Glutamatergic neuron (in vitro differentiated cells): ENCODE results near the gene CCDC92. TPM values are rescaled to one million over a fixed set of nuclear protein-coding genes. Genes with fewer than 3 reads are reported as not detected.

Source experiments
- DNase-seq: peaks from one replicate; pipeline ENCODE4 v3.0.0; 2022
- H3K27ac Mint-ChIP-seq: one replicate; pipeline ENCODE4 v1.8.0; 2020; ENCODE audit warnings: mild to moderate bottlenecking, mixed read lengths, inconsistent platforms; ENCODE audit not compliant: unreplicated experiment
- H3K27me3 Mint-ChIP-seq: one replicate; pipeline ENCODE4 v1.8.0; 2020; ENCODE audit warnings: mild to moderate bottlenecking, moderate library complexity, mixed read lengths, inconsistent platforms; ENCODE audit not compliant: unreplicated experiment
- H3K36me3 Mint-ChIP-seq: one replicate; pipeline ENCODE4 v1.8.0; 2020; ENCODE audit warnings: mild to moderate bottlenecking, mixed read lengths, inconsistent platforms; ENCODE audit not compliant: unreplicated experiment
- H3K4me1 Mint-ChIP-seq: one replicate; pipeline ENCODE4 v1.8.0; 2020; ENCODE audit warnings: mild to moderate bottlenecking, low read depth, mixed read lengths, inconsistent platforms; ENCODE audit not compliant: unreplicated experiment
- H3K4me3 Mint-ChIP-seq: one replicate; pipeline ENCODE4 v1.8.0; 2020; ENCODE audit warnings: mild to moderate bottlenecking, mixed read lengths, inconsistent platforms; ENCODE audit not compliant: unreplicated experiment
- H3K9me3 Mint-ChIP-seq: one replicate; pipeline ENCODE4 v1.8.0; 2020; ENCODE audit warnings: mild to moderate bottlenecking, moderate library complexity, mixed read lengths, inconsistent platforms; ENCODE audit not compliant: unreplicated experiment
- total RNA-seq: library from RNA; stranded (reverse); fragmentation: NEBNext Ultra II Directional; extraction: Animal tissue kit (Norgen Biotek cat#: 25700); gene quantifications from one replicate; pipeline ENCODE4 v1.2.1, GENCODE V29; 2021; ENCODE audit not compliant: unreplicated experiment
- TF ChIP-seq, protein P1 (sequence below): fragments of 200-600 bp; sonication (generic); IDR thresholded peaks from one replicate; pipeline ENCODE4 v1.5.0; 2021; ENCODE audit not compliant: partially characterized antibody, unreplicated experiment

CCDC92 gene
- total RNA-seq, 1 donor from 2014 or later, result 96.2 TPM

DNA sequence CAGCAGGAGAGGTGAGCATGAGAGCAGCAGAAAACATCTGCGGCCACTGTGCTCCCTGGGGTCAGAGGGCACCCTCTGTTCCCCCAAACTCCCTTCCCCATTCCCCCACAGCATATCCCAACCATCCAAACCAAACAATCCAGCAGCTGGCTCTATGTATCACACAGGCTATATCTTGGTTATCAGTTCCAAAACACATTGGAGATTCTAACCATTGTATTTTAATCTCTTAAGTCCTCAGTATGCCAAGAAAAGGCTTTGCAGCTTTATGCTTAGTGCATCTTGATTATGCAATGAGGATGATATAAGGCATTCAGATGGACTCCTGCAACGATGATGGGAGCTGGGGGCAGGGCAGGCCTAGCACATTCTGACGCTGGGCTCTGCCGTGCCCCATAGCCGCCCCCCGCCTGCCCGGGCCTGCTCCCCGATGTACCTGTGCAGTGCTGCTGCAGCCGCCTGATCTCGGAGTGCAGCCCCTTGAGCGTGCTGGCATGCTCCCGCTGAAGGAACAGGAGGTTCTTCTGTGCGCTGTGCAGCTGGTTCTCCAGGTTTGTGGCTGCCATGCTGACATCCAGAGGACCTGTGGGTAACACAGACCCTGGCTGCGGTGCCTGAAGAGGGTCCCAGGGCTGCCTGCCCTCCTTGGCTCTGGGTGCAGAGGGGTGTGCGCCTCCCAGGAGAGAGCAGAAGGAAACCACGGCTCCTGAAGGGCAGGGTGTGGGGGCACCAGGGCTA is 29.6 kb downstream of the CCDC92 start:
- H3K4me3 Mint-ChIP-seq, result no peak overlapping the region
- H3K9me3 Mint-ChIP-seq, result peaks cover 7% of the 10 kb centered on the region
- no peak overlapping the region for H3K27ac Mint-ChIP-seq
- peaks cover 39% of the 10 kb centered on the region for H3K36me3 Mint-ChIP-seq
- TF ChIP-seq, protein P1, sequence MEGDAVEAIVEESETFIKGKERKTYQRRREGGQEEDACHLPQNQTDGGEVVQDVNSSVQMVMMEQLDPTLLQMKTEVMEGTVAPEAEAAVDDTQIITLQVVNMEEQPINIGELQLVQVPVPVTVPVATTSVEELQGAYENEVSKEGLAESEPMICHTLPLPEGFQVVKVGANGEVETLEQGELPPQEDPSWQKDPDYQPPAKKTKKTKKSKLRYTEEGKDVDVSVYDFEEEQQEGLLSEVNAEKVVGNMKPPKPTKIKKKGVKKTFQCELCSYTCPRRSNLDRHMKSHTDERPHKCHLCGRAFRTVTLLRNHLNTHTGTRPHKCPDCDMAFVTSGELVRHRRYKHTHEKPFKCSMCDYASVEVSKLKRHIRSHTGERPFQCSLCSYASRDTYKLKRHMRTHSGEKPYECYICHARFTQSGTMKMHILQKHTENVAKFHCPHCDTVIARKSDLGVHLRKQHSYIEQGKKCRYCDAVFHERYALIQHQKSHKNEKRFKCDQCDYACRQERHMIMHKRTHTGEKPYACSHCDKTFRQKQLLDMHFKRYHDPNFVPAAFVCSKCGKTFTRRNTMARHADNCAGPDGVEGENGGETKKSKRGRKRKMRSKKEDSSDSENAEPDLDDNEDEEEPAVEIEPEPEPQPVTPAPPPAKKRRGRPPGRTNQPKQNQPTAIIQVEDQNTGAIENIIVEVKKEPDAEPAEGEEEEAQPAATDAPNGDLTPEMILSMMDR, result no peak
- H3K4me1 Mint-ChIP-seq, result peaks cover 16% of the 10 kb centered on the region
- peaks cover 9% of the 10 kb centered on the region for H3K27me3 Mint-ChIP-seq
- no peak for DNase-seq

DNA sequence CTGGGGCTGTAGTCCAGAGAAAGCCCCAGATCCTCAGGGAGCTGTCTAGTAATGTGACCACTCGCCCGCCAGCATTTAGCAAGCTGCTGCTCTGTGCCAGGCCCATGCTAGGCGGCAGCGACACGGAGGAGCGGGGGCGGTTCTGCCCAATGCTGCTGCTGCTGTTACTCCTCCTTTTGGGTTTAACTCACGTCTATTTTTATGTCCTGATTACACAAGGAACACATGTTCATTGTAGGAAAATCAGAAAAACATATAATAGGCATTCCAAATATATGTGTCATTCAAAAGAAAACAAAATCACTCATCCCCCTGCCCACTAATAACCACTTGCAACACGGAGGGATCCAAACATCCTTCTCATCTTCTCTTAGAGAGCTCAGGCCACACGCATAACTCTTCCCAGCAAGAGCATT is 30.4 kb downstream of the CCDC92 start:
- Mint-ChIP-seq H3K4me3 (no peak overlapping the region), H3K9me3 (peaks cover 5% of the 10 kb centered on the region), H3K27me3 (peaks cover 9% of the 10 kb centered on the region), H3K27ac (no peak overlapping the region), H3K4me1 (peaks cover 8% of the 10 kb centered on the region), H3K36me3 (peaks cover 43% of the 10 kb centered on the region)
- TF ChIP-seq, protein P1, result no peak
- DNase-seq, result no peak

DNA sequence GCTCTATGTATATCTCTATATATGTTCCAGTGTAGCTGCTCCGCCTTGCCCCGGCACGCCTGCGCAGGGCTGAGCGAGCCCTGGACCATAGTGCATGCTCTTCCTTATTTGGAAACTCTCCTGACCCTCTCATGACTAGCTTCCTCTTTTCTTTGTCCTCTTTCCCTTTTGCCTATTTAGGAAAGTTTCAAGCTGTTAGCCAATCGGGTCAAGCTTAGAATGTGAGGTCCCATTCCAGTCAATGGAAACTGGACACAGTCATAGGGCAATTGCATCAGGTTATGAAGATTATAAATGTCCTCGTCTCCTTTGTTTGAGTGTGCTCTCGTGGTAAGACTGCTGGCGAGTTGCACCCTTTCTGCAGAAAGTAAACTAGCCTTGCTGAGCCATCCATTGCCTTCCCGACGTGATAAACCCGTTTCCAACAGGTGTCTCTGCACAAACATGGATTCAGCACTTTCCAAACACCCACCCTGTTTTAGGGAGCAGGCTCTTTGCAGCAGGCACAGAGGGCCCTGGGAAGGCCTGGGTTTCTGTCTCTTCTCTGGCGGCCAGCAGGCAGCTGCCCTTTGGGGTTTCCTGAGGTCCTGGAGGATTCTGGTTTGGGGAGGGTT is 30.9 kb downstream of the CCDC92 start:
- H3K27me3 Mint-ChIP-seq, result peaks cover 9% of the 10 kb centered on the region
- H3K9me3 Mint-ChIP-seq, result peaks cover 6% of the 10 kb centered on the region
- H3K4me3 Mint-ChIP-seq, result no peak overlapping the region

DNA sequence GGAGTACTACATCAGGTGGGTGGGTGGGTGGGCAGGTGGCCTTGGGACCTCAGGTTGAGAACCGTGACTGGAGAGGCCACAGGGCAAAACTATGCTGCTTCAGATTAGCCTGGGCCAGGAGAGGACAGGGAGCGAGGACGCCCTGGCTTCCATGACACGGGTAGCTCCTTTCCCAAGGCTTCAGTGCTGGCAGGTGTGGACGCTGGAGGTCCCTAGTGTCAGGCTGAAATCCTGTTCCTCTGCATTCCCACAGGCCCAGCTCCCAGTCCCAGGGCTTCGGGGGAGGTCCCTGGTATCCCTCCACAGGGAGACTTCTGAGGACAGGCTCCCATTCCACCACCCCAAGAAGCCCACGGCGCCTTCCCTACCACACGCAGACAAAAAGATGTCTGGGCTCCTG is 31.6 kb downstream of the CCDC92 start:
- no peak for DNase-seq
- TF ChIP-seq, protein P1, result no peak
- H3K27ac Mint-ChIP-seq, result no peak overlapping the region
- peaks cover 46% of the 10 kb centered on the region for H3K36me3 Mint-ChIP-seq
- no peak overlapping the region for H3K4me3 Mint-ChIP-seq
- H3K9me3 Mint-ChIP-seq, result peaks cover 11% of the 10 kb centered on the region
- peaks cover 12% of the 10 kb centered on the region for H3K27me3 Mint-ChIP-seq
- H3K4me1 Mint-ChIP-seq, result peaks cover 8% of the 10 kb centered on the region

More for the DNA sequence above, 30.9 kb downstream of the CCDC92 start:
- DNase-seq, result no peak
- peaks cover 8% of the 10 kb centered on the region for H3K4me1 Mint-ChIP-seq
- peaks cover 45% of the 10 kb centered on the region for H3K36me3 Mint-ChIP-seq
- TF ChIP-seq, protein P1, result no peak
- no peak overlapping the region for H3K27ac Mint-ChIP-seq

DNA sequence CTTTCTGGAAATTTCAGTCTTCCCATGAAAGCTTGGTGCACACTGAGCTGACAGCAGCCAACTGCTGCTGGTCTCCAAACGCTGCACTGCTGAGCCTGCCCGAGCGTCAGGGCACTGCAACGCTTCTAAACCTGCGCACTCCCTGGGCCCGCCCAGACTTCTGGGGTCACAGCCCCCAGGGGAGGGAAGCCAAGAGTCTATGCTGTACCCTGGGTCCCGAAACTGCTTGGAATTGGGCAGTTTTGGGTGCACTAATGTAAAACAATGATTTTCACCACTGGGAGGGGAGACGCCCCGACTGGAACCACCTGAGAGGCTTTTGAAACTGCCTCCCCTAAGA is 32.0 kb downstream of the CCDC92 start:
- DNase-seq, result no peak
- Mint-ChIP-seq H3K27ac (no peak overlapping the region), H3K27me3 (peaks cover 10% of the 10 kb centered on the region), H3K9me3 (peaks cover 11% of the 10 kb centered on the region), H3K4me1 (peaks cover 5% of the 10 kb centered on the region), H3K4me3 (no peak overlapping the region), H3K36me3 (peaks cover 42% of the 10 kb centered on the region)
- TF ChIP-seq, protein P1, result no peak
